ENCODE measurements around the gene STK39. TPM values are rescaled to one million over a fixed set of nuclear protein-coding genes. Genes with fewer than 3 reads are reported as not detected.

The STK39 gene
- polyA plus RNA-seq, 1 donor from 2014 or later, result 9.5 TPM

DNA sequence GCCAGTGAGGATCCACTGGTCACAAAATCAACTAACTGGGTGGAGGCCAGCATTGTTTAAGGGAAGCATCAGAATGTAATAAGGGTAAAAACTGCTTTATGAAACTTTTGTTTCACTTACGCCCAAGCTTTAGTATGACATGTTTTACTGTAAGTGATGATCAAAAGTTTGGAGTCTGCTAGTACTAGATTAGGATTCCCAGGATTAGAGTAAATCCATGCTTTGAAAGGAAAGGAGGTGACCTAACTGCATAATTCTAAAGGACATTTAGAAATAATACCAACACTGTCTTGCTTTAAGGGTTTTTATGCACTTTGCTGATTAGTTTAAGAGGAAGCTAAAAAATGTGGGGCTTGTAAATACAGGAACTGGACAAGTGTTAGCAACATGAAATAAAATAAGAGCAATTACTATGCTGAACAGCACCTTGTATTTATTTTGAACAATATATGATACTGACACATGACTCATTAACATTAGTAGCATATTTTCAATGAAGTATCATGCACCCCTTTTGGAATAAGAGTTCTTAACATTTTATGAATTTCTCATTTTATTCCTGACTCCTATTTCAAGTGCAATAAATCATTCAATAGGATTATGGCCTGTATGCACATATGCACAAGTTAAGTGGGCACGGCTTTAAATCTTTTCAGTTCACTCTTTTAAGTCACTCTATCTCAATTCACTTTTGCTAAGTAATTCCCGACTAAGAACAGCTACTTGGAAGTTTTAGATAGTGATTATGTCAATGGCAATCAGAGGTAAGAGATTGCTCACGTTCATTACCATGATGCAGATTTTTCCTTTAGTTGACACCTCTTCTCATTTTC lies 62.5 kb downstream of the STK39 start:
- H3F3A ChIP-seq (ENCODE audit: insufficient read depth, low read length, poor library complexity, severe bottlenecking), result no peaks in the 10 kb centered on the region
- no peak overlapping the region for H3K27ac ChIP-seq (ENCODE audit: low read length)
- no peaks in the 10 kb centered on the region for H3K79me2 ChIP-seq (replicated peaks; ENCODE audit: insufficient read depth, low read length)
- no peaks in the 10 kb centered on the region for H3K9me3 ChIP-seq (ENCODE audit: low read length)
- H4K20me1 ChIP-seq (ENCODE audit: insufficient read depth), result no peaks in the 10 kb centered on the region
- no peak overlapping the region for H3K4me2 ChIP-seq (ENCODE audit: low read length)
- TF ChIP-seq POLR2AphosphoS5 (IDR thresholded peaks at IDR 0.05), result no peak
- no peak for TF ChIP-seq EP300 (conservative IDR thresholded peaks at IDR 0.05; ENCODE audit: poor library complexity, severe bottlenecking)
- TF ChIP-seq MXI1 (conservative IDR thresholded peaks at IDR 0.05; ENCODE audit: poor library complexity, severe bottlenecking), result no peak
- no peak for TF ChIP-seq TAF1 (IDR thresholded peaks at IDR 0.05; ENCODE audit: low read depth)
- no peak for TF ChIP-seq RAD21 (conservative IDR thresholded peaks at IDR 0.05)
- H2AFZ ChIP-seq (ENCODE audit: low read depth, low read length), result no peak overlapping the region
- H3K9ac ChIP-seq (ENCODE audit: low read length), result no peak overlapping the region
- no peaks in the 10 kb centered on the region for H3K27me3 ChIP-seq (ENCODE audit: insufficient read depth, low read depth, low read length)
- H3K4me3 ChIP-seq (ENCODE audit: low read length), result no peak overlapping the region
- no peaks in the 10 kb centered on the region for H3K36me3 ChIP-seq (ENCODE audit: insufficient read depth, low read length)
- H3K9me2 ChIP-seq (ENCODE audit: insufficient read depth, low read length), result no peaks in the 10 kb centered on the region

DNA sequence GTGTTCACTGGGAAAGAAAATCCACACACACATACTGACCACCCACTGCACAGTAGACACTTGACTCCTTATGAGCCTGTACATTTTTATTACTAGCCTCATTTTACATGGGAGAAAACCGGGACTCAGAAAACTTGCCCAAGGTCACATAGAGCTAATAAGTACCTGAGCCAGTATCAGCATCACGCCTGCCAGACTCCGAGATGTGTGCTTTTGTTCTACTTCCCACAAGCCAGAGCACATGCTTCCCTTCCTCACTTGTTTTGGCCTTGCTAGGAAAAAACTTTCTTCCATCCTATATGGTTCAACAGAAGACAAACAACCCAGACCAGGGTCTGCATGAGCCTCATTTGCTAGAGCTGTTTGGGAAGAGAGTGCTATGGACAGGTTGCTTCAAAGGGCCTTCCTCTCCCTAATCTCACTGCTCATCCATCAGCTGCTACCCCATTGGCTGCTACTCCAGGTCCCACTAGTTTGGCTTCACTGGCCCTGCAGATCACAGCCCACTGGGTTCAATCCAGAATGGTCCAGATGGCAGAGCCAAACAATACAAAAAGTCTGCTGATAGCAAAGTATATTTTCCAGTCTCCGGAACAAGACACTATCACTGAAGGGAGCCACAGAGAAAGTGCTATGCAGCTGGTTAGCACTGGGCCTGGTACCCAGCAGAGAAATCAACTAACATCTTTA lies 63.9 kb downstream of the STK39 start:
- H2AFZ ChIP-seq (ENCODE audit: low read depth, low read length), result no peak overlapping the region
- no peak overlapping the region for H3K4me2 ChIP-seq (ENCODE audit: low read length)
- no peaks in the 10 kb centered on the region for H3K9me2 ChIP-seq (ENCODE audit: insufficient read depth, low read length)
- no peak overlapping the region for H3K9ac ChIP-seq (ENCODE audit: low read length)
- TF ChIP-seq SMC3 (conservative IDR thresholded peaks at IDR 0.05; ENCODE audit: poor library complexity), result no peak
- no peak for TF ChIP-seq POLR2AphosphoS5 (IDR thresholded peaks at IDR 0.05)
- TF ChIP-seq, protein P1, sequence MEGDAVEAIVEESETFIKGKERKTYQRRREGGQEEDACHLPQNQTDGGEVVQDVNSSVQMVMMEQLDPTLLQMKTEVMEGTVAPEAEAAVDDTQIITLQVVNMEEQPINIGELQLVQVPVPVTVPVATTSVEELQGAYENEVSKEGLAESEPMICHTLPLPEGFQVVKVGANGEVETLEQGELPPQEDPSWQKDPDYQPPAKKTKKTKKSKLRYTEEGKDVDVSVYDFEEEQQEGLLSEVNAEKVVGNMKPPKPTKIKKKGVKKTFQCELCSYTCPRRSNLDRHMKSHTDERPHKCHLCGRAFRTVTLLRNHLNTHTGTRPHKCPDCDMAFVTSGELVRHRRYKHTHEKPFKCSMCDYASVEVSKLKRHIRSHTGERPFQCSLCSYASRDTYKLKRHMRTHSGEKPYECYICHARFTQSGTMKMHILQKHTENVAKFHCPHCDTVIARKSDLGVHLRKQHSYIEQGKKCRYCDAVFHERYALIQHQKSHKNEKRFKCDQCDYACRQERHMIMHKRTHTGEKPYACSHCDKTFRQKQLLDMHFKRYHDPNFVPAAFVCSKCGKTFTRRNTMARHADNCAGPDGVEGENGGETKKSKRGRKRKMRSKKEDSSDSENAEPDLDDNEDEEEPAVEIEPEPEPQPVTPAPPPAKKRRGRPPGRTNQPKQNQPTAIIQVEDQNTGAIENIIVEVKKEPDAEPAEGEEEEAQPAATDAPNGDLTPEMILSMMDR (IDR thresholded peaks at IDR 0.05; ENCODE audit: poor library complexity, severe bottlenecking), result no peak
- TF ChIP-seq EZH2 (IDR thresholded peaks at IDR 0.05; ENCODE audit: borderline replicate concordance, insufficient read depth, low read length, poor library complexity, severe bottlenecking), result no peak
- TF ChIP-seq, protein P2, sequence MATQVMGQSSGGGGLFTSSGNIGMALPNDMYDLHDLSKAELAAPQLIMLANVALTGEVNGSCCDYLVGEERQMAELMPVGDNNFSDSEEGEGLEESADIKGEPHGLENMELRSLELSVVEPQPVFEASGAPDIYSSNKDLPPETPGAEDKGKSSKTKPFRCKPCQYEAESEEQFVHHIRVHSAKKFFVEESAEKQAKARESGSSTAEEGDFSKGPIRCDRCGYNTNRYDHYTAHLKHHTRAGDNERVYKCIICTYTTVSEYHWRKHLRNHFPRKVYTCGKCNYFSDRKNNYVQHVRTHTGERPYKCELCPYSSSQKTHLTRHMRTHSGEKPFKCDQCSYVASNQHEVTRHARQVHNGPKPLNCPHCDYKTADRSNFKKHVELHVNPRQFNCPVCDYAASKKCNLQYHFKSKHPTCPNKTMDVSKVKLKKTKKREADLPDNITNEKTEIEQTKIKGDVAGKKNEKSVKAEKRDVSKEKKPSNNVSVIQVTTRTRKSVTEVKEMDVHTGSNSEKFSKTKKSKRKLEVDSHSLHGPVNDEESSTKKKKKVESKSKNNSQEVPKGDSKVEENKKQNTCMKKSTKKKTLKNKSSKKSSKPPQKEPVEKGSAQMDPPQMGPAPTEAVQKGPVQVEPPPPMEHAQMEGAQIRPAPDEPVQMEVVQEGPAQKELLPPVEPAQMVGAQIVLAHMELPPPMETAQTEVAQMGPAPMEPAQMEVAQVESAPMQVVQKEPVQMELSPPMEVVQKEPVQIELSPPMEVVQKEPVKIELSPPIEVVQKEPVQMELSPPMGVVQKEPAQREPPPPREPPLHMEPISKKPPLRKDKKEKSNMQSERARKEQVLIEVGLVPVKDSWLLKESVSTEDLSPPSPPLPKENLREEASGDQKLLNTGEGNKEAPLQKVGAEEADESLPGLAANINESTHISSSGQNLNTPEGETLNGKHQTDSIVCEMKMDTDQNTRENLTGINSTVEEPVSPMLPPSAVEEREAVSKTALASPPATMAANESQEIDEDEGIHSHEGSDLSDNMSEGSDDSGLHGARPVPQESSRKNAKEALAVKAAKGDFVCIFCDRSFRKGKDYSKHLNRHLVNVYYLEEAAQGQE (IDR thresholded peaks at IDR 0.05; ENCODE audit: borderline replicate concordance), result no peak
- no peak for TF ChIP-seq EP300 (conservative IDR thresholded peaks at IDR 0.05; ENCODE audit: poor library complexity, severe bottlenecking)
- TF ChIP-seq RAD21 (conservative IDR thresholded peaks at IDR 0.05), result no peak
- no peak for TF ChIP-seq TAF1 (IDR thresholded peaks at IDR 0.05; ENCODE audit: low read depth)
- TF ChIP-seq MXI1 (conservative IDR thresholded peaks at IDR 0.05; ENCODE audit: poor library complexity, severe bottlenecking), result no peak
- no peaks in the 10 kb centered on the region for H3F3A ChIP-seq (ENCODE audit: insufficient read depth, low read length, poor library complexity, severe bottlenecking)
- H3K4me3 ChIP-seq (ENCODE audit: low read length), result no peak overlapping the region
- H3K79me2 ChIP-seq (replicated peaks; ENCODE audit: insufficient read depth, low read length), result no peaks in the 10 kb centered on the region
- H3K9me3 ChIP-seq (ENCODE audit: low read length), result no peaks in the 10 kb centered on the region
- no peaks in the 10 kb centered on the region for H4K20me1 ChIP-seq (ENCODE audit: insufficient read depth)
- no peaks in the 10 kb centered on the region for H3K27me3 ChIP-seq (ENCODE audit: insufficient read depth, low read depth, low read length)
- H3K36me3 ChIP-seq (ENCODE audit: insufficient read depth, low read length), result no peaks in the 10 kb centered on the region
- no peak overlapping the region for H3K27ac ChIP-seq (ENCODE audit: low read length)
